ENCODE results near the gene BAIAP3.

DNA sequence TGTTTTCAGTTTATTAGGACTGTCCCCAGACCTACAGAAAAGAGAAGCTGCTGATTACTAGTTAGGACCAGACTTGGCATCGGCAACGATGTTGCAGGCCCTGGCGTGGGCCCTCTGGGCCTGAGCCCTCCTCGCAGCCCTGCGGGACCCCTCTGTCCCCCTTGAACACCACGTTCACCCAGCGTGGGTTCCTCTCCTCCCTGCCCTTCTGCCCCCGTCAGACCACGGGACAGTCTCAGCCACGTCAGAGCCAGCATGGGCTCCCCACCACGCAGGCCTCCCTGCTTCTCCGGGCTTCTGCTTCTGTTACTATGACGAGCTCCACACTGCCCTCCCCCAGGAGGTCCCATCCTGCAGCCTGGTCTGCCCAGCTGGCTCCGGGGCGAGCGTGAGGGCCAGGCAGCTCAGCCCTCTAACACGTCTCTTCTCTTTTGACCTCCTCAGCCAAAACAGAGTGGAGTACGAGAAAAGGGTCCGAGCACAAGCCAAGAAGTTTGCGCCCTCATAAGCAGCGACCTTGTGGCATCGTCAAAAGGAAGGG is 9.1 kb upstream of the BAIAP3 start:
- TF ChIP-seq, protein P1, sequence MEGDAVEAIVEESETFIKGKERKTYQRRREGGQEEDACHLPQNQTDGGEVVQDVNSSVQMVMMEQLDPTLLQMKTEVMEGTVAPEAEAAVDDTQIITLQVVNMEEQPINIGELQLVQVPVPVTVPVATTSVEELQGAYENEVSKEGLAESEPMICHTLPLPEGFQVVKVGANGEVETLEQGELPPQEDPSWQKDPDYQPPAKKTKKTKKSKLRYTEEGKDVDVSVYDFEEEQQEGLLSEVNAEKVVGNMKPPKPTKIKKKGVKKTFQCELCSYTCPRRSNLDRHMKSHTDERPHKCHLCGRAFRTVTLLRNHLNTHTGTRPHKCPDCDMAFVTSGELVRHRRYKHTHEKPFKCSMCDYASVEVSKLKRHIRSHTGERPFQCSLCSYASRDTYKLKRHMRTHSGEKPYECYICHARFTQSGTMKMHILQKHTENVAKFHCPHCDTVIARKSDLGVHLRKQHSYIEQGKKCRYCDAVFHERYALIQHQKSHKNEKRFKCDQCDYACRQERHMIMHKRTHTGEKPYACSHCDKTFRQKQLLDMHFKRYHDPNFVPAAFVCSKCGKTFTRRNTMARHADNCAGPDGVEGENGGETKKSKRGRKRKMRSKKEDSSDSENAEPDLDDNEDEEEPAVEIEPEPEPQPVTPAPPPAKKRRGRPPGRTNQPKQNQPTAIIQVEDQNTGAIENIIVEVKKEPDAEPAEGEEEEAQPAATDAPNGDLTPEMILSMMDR (conservative IDR thresholded peaks at IDR 0.05; ENCODE audit: low read length) = no peak
- no peak for TF ChIP-seq EZH2phosphoT487 (IDR thresholded peaks at IDR 0.05; ENCODE audit: borderline replicate concordance, low read depth, low read length)

All from OCI-LY7 (cell line).